ENCODE measurements around the gene BOLA1.
"Not testable (repeated sequence)": the region's sequence is repeated elsewhere in the genome, so short reads cannot be mapped to it uniquely, and the experiment has no call there.

GRCh38 chr1:149886121-149886395, 13.3 kb upstream of the BOLA1 start:
- TF ChIP-seq, protein P1, sequence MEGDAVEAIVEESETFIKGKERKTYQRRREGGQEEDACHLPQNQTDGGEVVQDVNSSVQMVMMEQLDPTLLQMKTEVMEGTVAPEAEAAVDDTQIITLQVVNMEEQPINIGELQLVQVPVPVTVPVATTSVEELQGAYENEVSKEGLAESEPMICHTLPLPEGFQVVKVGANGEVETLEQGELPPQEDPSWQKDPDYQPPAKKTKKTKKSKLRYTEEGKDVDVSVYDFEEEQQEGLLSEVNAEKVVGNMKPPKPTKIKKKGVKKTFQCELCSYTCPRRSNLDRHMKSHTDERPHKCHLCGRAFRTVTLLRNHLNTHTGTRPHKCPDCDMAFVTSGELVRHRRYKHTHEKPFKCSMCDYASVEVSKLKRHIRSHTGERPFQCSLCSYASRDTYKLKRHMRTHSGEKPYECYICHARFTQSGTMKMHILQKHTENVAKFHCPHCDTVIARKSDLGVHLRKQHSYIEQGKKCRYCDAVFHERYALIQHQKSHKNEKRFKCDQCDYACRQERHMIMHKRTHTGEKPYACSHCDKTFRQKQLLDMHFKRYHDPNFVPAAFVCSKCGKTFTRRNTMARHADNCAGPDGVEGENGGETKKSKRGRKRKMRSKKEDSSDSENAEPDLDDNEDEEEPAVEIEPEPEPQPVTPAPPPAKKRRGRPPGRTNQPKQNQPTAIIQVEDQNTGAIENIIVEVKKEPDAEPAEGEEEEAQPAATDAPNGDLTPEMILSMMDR (IDR thresholded peaks at IDR 0.05) = not testable (repeated sequence)
- not testable (repeated sequence) for TF ChIP-seq POLR2A (IDR thresholded peaks at IDR 0.05)
